Trophoblast cell (in vitro differentiated cells and primary cell): Measurements from ENCODE around the gene IRF6.

Experiments
- DNase-seq, 2 donors: peaks; one replicate each; pipeline ENCODE4 v3.0.0-alpha.2; 2016
- H2AFZ ChIP-seq: 2 replicates; pipeline ENCODE4 v1.6.1; 2013; ENCODE audit warnings: low read length, moderate library complexity, mild to moderate bottlenecking; ENCODE audit not compliant: insufficient read depth, poor library complexity
- H2AK5ac ChIP-seq: 2 replicates; pipeline ENCODE4 v1.6.1; 2013; ENCODE audit warnings: mild to moderate bottlenecking, low read length
- H2BK120ac ChIP-seq: 2 replicates; pipeline ENCODE4 v1.6.1; 2013; ENCODE audit warnings: low read length, mild to moderate bottlenecking, moderate library complexity; ENCODE audit not compliant: insufficient read depth, poor library complexity
- H2BK12ac ChIP-seq: 2 replicates; pipeline ENCODE4 v1.6.1; 2013; ENCODE audit warnings: mild to moderate bottlenecking, low read length, moderate library complexity
- H2BK5ac ChIP-seq: 2 replicates; pipeline ENCODE4 v1.6.1; 2013; ENCODE audit warnings: low read length, low read depth, moderate library complexity, mild to moderate bottlenecking; ENCODE audit not compliant: poor library complexity
- H3K14ac ChIP-seq: 2 replicates; pipeline ENCODE4 v1.6.1; 2013; ENCODE audit warnings: mild to moderate bottlenecking, low read length
- H3K18ac ChIP-seq: 2 replicates; pipeline ENCODE4 v1.6.1; 2013; ENCODE audit warnings: mild to moderate bottlenecking, low read length
- H3K23ac ChIP-seq: 2 replicates; pipeline ENCODE4 v1.6.1; 2013; ENCODE audit warnings: low read length
- H3K27ac ChIP-seq: 2 replicates; pipeline ENCODE4 v1.5.1; 2013; ENCODE audit warnings: low read depth, mild to moderate bottlenecking, inconsistent platforms, low read length, moderate library complexity
- H3K27me3 ChIP-seq: 2 replicates; pipeline ENCODE4 v1.6.1; 2013; ENCODE audit warnings: inconsistent platforms, mild to moderate bottlenecking, low read length, moderate library complexity; ENCODE audit not compliant: insufficient read depth
- H3K36me3 ChIP-seq, 2 experiments: 1 replicate in 1 of 2; 2 replicates in 1 of 2; pipeline ENCODE4 v1.6.1; 2013; ENCODE audit warnings: low read length in 2 of 2, mild to moderate bottlenecking in 2 of 2, moderate library complexity in 1 of 2; ENCODE audit not compliant: insufficient read depth in 2 of 2, control insufficient read depth in 1 of 2
- H3K4ac ChIP-seq: 2 replicates; pipeline ENCODE4 v1.6.1; 2013; ENCODE audit warnings: low read depth, mild to moderate bottlenecking, low read length, moderate library complexity
- H3K4me1 ChIP-seq, 2 experiments: 1 replicate in 1 of 2; 2 replicates in 1 of 2; pipeline ENCODE4 v1.6.1; 2013; ENCODE audit warnings: low read length in 2 of 2, mild to moderate bottlenecking in 2 of 2, moderate library complexity in 1 of 2; ENCODE audit not compliant: insufficient read depth in 2 of 2, control insufficient read depth in 1 of 2
- H3K4me2 ChIP-seq: 2 replicates; pipeline ENCODE4 v1.6.1; 2013; ENCODE audit warnings: inconsistent platforms, mild to moderate bottlenecking, low read length, moderate library complexity
- H3K4me3 ChIP-seq: 2 replicates; pipeline ENCODE4 v1.5.1; 2013; ENCODE audit warnings: mild to moderate bottlenecking, low read depth, low read length, inconsistent platforms
- H3K79me1 ChIP-seq: one replicate; pipeline ENCODE4 v1.6.1; 2013; ENCODE audit warnings: low read length
- H3K79me2 ChIP-seq: 2 replicates; pipeline ENCODE4 v1.6.1; 2013; ENCODE audit warnings: low read length, mild to moderate bottlenecking; ENCODE audit not compliant: control insufficient read depth, insufficient read depth, poor library complexity
- H3K9ac ChIP-seq: 2 replicates; pipeline ENCODE4 v1.6.1; 2013; ENCODE audit warnings: mild to moderate bottlenecking, low read length
- H3K9me3 ChIP-seq: 2 replicates; pipeline ENCODE4 v1.6.1; 2013; ENCODE audit warnings: low read depth, mild to moderate bottlenecking, control low read depth, inconsistent platforms, low read length; ENCODE audit not compliant: insufficient read depth
- H4K12ac ChIP-seq: 2 replicates; pipeline ENCODE4 v1.6.1; 2013; ENCODE audit warnings: low read depth, mild to moderate bottlenecking, low read length, moderate library complexity
- H4K8ac ChIP-seq: 2 replicates; pipeline ENCODE4 v1.6.1; 2013; ENCODE audit warnings: low read depth, mild to moderate bottlenecking, low read length, moderate library complexity
- H4K91ac ChIP-seq: one replicate; pipeline ENCODE4 v1.6.1; 2013; ENCODE audit warnings: low read depth, mild to moderate bottlenecking, low read length, moderate library complexity
- WGBS: extraction: QIAGEN DNeasy Blood & Tissue Kit; methylation state at CpG from one replicate; pipeline ENCODE4 v1.1.7; 2013; ENCODE audit warnings: missing lambda C conversion rate; ENCODE audit not compliant: insufficient read length, insufficient coverage; ENCODE audit errors: extremely low coverage; 5-methylcytosine and 5-hydroxymethylcytosine counted together

The IRF6 gene

DNA sequence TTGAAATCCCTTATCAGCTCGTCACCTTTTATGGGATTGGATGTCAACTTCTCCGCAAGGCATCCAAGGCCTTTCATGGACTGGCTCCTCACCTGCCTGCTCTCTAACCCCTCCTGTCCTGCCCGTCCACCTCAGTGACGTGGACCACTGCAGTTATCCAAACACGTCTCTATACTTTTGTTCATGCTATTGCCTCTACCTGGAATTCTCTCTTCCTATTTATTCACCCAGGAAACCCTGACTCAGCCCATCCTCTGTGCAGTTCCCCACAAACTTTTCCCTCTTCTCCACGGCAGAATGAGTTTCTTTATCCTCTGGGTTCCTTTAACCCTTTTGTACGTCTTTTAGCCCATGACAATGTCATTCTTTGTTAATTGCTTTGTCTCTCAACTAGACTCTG, 16.8 kb upstream of the IRF6 start:
- Histone ChIP-seq H4K12ac (no peak overlapping the region), H3K14ac (no peak overlapping the region), H3K4me3 (no peak overlapping the region)

GRCh38 chr1:209820986-209821385, 15.0 kb upstream of the IRF6 start:
- no peak overlapping the region for H4K8ac ChIP-seq
- no peaks in the 10 kb centered on the region for H3K36me3 ChIP-seq
- H2AFZ ChIP-seq = no peak overlapping the region
- H2BK12ac ChIP-seq = peak overlapping the region; percentile 30
- no peak overlapping the region for H3K4ac ChIP-seq
- H3K79me2 ChIP-seq = peaks cover 2% of the 10 kb centered on the region
- H3K9me3 ChIP-seq = no peaks in the 10 kb centered on the region
- H3K18ac ChIP-seq = no peak overlapping the region
- H2AK5ac ChIP-seq = no peak overlapping the region
- H4K12ac ChIP-seq = no peak overlapping the region
- no peak overlapping the region for H3K9ac ChIP-seq
- H2BK120ac ChIP-seq = peak overlapping the region; percentile 53
- no peak overlapping the region for H3K23ac ChIP-seq
- H3K4me2 ChIP-seq = no peak overlapping the region
- no peak overlapping the region for H2BK5ac ChIP-seq
- peaks cover 11% of the 10 kb centered on the region for H3K79me1 ChIP-seq
- no peak overlapping the region for H3K4me3 ChIP-seq
- no peak for DNase-seq
- no peak overlapping the region for H3K27ac ChIP-seq
- no peaks in the 10 kb centered on the region for H3K27me3 ChIP-seq
- no CpG with 5 or more reads among the region's 4 CpGs for WGBS
- H3K14ac ChIP-seq = no peak overlapping the region
- H4K91ac ChIP-seq = no peak overlapping the region
- H3K4me1 ChIP-seq = peaks cover 15% of the 10 kb centered on the region in 2 experiments

More for the DNA sequence above, 16.8 kb upstream of the IRF6 start:
- Histone ChIP-seq H3K9me3 (no peaks in the 10 kb centered on the region), H2AFZ (no peak overlapping the region), H3K79me2 (no peaks in the 10 kb centered on the region), H3K4ac (no peak overlapping the region), H3K4me1 (peaks cover 4% of the 10 kb centered on the region in 2 experiments), H2AK5ac (no peak overlapping the region), H4K91ac (no peak overlapping the region), H3K4me2 (no peak overlapping the region), H3K18ac (no peak overlapping the region), H2BK120ac (no peak overlapping the region), H2BK5ac (no peak overlapping the region), H3K27me3 (no peaks in the 10 kb centered on the region), H3K23ac (no peak overlapping the region), H4K8ac (no peak overlapping the region), H2BK12ac (no peak overlapping the region), H3K9ac (no peak overlapping the region), H3K36me3 (no peaks in the 10 kb centered on the region), H3K79me1 (peaks cover 3% of the 10 kb centered on the region), H3K27ac (no peak overlapping the region)
- WGBS = no CpG with 5 or more reads among the region's 7 CpGs
- no peak for DNase-seq

DNA sequence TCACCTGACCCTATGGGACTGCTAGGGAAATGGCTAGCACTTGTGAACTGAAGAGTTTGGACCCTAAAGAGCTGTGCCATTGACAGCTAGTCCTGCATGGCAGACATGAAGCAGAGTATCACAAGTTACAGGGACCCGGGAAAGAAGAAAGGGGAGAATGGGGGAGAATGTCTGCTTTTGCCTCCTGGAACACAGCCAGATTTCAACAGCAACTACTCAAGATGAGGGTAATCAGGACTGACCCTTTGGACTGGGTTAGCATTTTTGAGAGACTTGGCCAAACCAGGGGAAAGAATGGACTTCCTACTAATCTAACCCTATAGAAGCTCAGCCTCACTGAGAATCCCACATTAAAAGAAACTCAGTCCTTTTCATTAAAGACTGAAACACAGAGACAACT, 13.1 kb upstream of the IRF6 start:
- Histone ChIP-seq H3K9me3 (no peaks in the 10 kb centered on the region), H3K4me1 (peaks cover 17 to 19% of the 10 kb centered on the region in 2 experiments), H3K79me2 (peaks cover 2% of the 10 kb centered on the region), H4K8ac (no peak overlapping the region), H3K4me3 (no peak overlapping the region), H2AFZ (no peak overlapping the region), H2AK5ac (peak overlapping the region; percentile 13), H3K18ac (no peak overlapping the region), H3K27ac (no peak overlapping the region), H2BK12ac (peak overlapping the region; percentile 72), H3K36me3 (no peaks in the 10 kb centered on the region), H3K4ac (no peak overlapping the region), H4K91ac (peak overlapping the region; percentile 71), H3K27me3 (no peaks in the 10 kb centered on the region), H3K4me2 (no peak overlapping the region), H2BK5ac (peak overlapping the region; percentile 9), H2BK120ac (peak overlapping the region; percentile 8), H3K9ac (no peak overlapping the region), H3K23ac (no peak overlapping the region), H4K12ac (no peak overlapping the region), H3K14ac (peak overlapping the region; percentile 18), H3K79me1 (peaks cover 15% of the 10 kb centered on the region)
- no peak for DNase-seq
- WGBS = no CpG with 5 or more reads among the region's 1 CpG

DNA sequence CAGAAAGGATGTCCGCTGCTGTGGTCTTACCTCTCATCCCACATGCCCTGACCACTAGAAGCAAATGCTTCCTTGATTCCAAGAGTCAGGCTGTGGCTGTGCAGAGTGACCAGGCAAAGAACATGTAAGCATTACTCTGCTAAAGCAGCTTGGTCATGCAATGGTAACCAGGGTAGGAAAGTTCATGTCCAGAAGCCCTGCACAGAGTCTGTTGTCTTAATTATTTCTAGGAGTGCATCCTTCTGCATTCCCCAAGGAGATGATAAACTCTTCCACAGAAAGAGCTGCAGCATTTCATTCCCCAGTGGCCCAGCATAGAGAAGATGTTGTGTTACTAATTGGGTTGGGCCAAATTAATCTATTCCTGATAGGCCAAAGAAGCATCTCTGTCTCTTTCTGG, 11.7 kb upstream of the IRF6 start:
- H3K4ac ChIP-seq = peak overlapping the region; percentile 49
- no CpG with 5 or more reads among the region's 1 CpG for WGBS
- peak overlapping the region; percentile 43 for H4K8ac ChIP-seq
- no peak overlapping the region for H3K23ac ChIP-seq
- no peaks in the 10 kb centered on the region for H3K9me3 ChIP-seq
- no peak overlapping the region for H3K9ac ChIP-seq
- H2BK5ac ChIP-seq = no peak overlapping the region
- H3K4me2 ChIP-seq = no peak overlapping the region
- H3K79me2 ChIP-seq = peaks cover 2% of the 10 kb centered on the region
- peak overlapping the region; percentile 87 for H2AK5ac ChIP-seq
- H3K79me1 ChIP-seq = peaks cover 15% of the 10 kb centered on the region
- no peak overlapping the region for H3K27ac ChIP-seq
- no peak for DNase-seq
- H3K27me3 ChIP-seq = no peaks in the 10 kb centered on the region
- H2AFZ ChIP-seq = no peak overlapping the region
- no peak overlapping the region for H3K4me3 ChIP-seq
- peak overlapping the region; percentile 58 for H3K18ac ChIP-seq
- H2BK120ac ChIP-seq = peak overlapping the region; percentile 99
- peak overlapping the region; percentile 55 for H3K14ac ChIP-seq
- H3K36me3 ChIP-seq = no peaks in the 10 kb centered on the region
- no peak overlapping the region for H4K12ac ChIP-seq
- H3K4me1 ChIP-seq = peaks cover 17 to 18% of the 10 kb centered on the region in 2 experiments
- H4K91ac ChIP-seq = peak overlapping the region; percentile 95
- peak overlapping the region; percentile 92 for H2BK12ac ChIP-seq
